A549 (cell line): Measurements from ENCODE around the gene BATF. TPM values are rescaled to one million over a fixed set of nuclear protein-coding genes. Genes with fewer than 3 reads are reported as not detected.

Source experiments
- ATAC-seq, 2 experiments: fragments of 200-7000 bp in 1 of 2; fragments of >200 bp in 1 of 2; cut with Nextera tagmentation in 1 of 2; cut with Tn5 transposase in 1 of 2; 3 replicates each; pipeline versions ENCODE4 v1.8.0 to v1.9.1; 2018 to 2020; ENCODE audit warnings: mild to moderate bottlenecking in 1 of 2, moderate library complexity in 1 of 2
- CTCF ChIA-PET: fragments of 300-600 bp; sonication (Branson Sonifier 250); formaldehyde crosslinking; extraction: SDS; loops from one replicate; lab custom pipeline; 2021; ENCODE audit warnings: antibody characterized with exemption, inconsistent platforms; lab: Yijun Ruan, JAX
- POLR2A ChIA-PET: fragments of 350-600 bp; formaldehyde crosslinking; extraction: SDS; loops from one replicate; lab custom pipeline; 2021; ENCODE audit warnings: antibody characterized with exemption, inconsistent platforms; lab: Yijun Ruan, JAX
- DNase-seq, 2 experiments: peaks; one replicate each; pipeline versions ENCODE4 v3.0.0 to v3.0.0-alpha.2; 2011 to 2016; ENCODE audit warnings: low read depth in 1 of 2, low spot score in 1 of 2
- FAIRE-seq: peaks from 2 replicates; lab custom pipeline; 2011; peaks lifted over from hg19 to GRCh38; lab: Jason Lieb, UNC
- H3K27ac ChIP-seq, 2 experiments: fragments of >200 bp; sonication (Bioruptor Twin); formaldehyde crosslinking; 3 replicates each; pipeline ENCODE4 v1.5.1; 2016 to 2017
- H3K4me1 ChIP-seq: fragments of >200 bp; sonication (Bioruptor Twin); formaldehyde crosslinking; 3 replicates; pipeline ENCODE4 v1.6.1; 2016
- H3K4me2 ChIP-seq: fragments of >200 bp; sonication (Bioruptor Twin); formaldehyde crosslinking; 3 replicates; pipeline ENCODE4 v1.6.1; 2016
- H3K4me3 ChIP-seq: fragments of >200 bp; sonication (Bioruptor Twin); formaldehyde crosslinking; 3 replicates; pipeline ENCODE4 v1.5.1; 2016
- H3K9me3 ChIP-seq: fragments of >200 bp; sonication (Bioruptor Twin); formaldehyde crosslinking; 3 replicates; pipeline ENCODE4 v1.6.1; 2016
- CHD4 ChIP-seq: fragments of 200-600 bp; sonication (generic); IDR thresholded peaks from 2 replicates; pipeline ENCODE4 v1.6.1; 2016; ENCODE audit warnings: antibody characterized with exemption, mild to moderate bottlenecking, borderline replicate concordance
- EHMT2 ChIP-seq: fragments of 200-600 bp; sonication (generic); IDR thresholded peaks from 2 replicates; pipeline ENCODE4 v1.6.1; 2016; ENCODE audit warnings: antibody characterized with exemption, low read depth, mild to moderate bottlenecking, moderate library complexity
- ESRRA ChIP-seq: fragments of 150-350 bp; IDR thresholded peaks from 2 replicates; pipeline ENCODE4 v1.6.1; 2014; ENCODE audit warnings: mild to moderate bottlenecking, low read length, borderline replicate concordance
- FOSL2 ChIP-seq, 2 experiments: fragments of 450-650 bp in 1 of 2; fragments of >200 bp in 1 of 2; sonication (Bioruptor Twin) in 1 of 2; formaldehyde crosslinking; IDR thresholded peaks; 2 replicates each; pipeline versions ENCODE4 v1.5.0 to v1.6.1; 2016 to 2020; ENCODE audit warnings: mild to moderate bottlenecking in 1 of 2, moderate library complexity in 1 of 2
- GATA3 ChIP-seq: IDR thresholded peaks from 2 replicates; pipeline ENCODE4 v1.6.1; 2012; ENCODE audit warnings: borderline replicate concordance
- HDAC2 ChIP-seq: fragments of 200-600 bp; sonication (generic); IDR thresholded peaks from 2 replicates; pipeline ENCODE4 v1.6.1; 2016
- HEYL ChIP-seq: fragments of 250-450 bp; sonication (Bioruptor Pico); IDR thresholded peaks from 2 replicates; pipeline ENCODE4 v1.8.0; 2021; ENCODE audit warnings: mild to moderate bottlenecking, moderate library complexity
- JUN ChIP-seq, 2 experiments: fragments of >200 bp; sonication (Bioruptor Twin); formaldehyde crosslinking; IDR thresholded peaks; 2 replicates in 1 of 2; 3 replicates in 1 of 2; pipeline ENCODE4 v1.6.1; 2016 to 2017
- PHF8 ChIP-seq: fragments of 200-600 bp; sonication (generic); IDR thresholded peaks from 2 replicates; pipeline ENCODE4 v1.6.1; 2016; ENCODE audit warnings: low read depth, mild to moderate bottlenecking, antibody characterized with exemption, moderate library complexity, borderline replicate concordance
- POLR2AphosphoS2 ChIP-seq: conservative IDR thresholded peaks from 2 replicates; pipeline ENCODE4 v1.6.1; 2012; ENCODE audit warnings: low read length, improper control_type of control experiment, inconsistent platforms
- RAD21 ChIP-seq, 2 experiments: fragments of >200 bp in 1 of 2; sonication (Bioruptor Twin) in 1 of 2; formaldehyde crosslinking in 1 of 2; IDR thresholded peaks in 1 of 2; conservative IDR thresholded peaks in 1 of 2; 2 replicates in 1 of 2; 3 replicates in 1 of 2; pipeline ENCODE4 v1.6.1; 2012 to 2018; ENCODE audit warnings: inconsistent platforms in 1 of 2
- RARB ChIP-seq: fragments of 250-450 bp; sonication (Bioruptor Pico); IDR thresholded peaks from 2 replicates; pipeline ENCODE4 v1.8.0; 2021; ENCODE audit warnings: mild to moderate bottlenecking, moderate library complexity
- RNF2 ChIP-seq: fragments of 200-600 bp; sonication (generic); IDR thresholded peaks from 2 replicates; pipeline ENCODE4 v1.6.1; 2016; ENCODE audit warnings: low read depth, mild to moderate bottlenecking, antibody characterized with exemption, moderate library complexity, borderline replicate concordance
- SREBF2 ChIP-seq: fragments of 450-650 bp; IDR thresholded peaks from 2 replicates; pipeline ENCODE4 v1.6.1; 2014; ENCODE audit warnings: mild to moderate bottlenecking, moderate library complexity
- TP53 ChIP-seq: fragments of 250-450 bp; sonication (Bioruptor Pico); IDR thresholded peaks from 2 replicates; pipeline ENCODE4 v1.5.0; 2021; ENCODE audit warnings: mild to moderate bottlenecking, moderate library complexity
- ZFP36 ChIP-seq: fragments of 450-650 bp; IDR thresholded peaks from 2 replicates; pipeline ENCODE4 v1.6.1; 2014; ENCODE audit warnings: borderline replicate concordance; ENCODE audit not compliant: partially characterized antibody
- ZNF302 ChIP-seq: fragments of 250-450 bp; sonication (Bioruptor Pico); IDR thresholded peaks from 2 replicates; pipeline ENCODE4 v1.9.0; 2021; ENCODE audit warnings: inconsistent platforms, mild to moderate bottlenecking, moderate library complexity
- WGBS: methylation state at CpG from one replicate; pipeline ENCODE4 v1.1.6; 2017; ENCODE audit errors: missing lambda C conversion rate; 5-methylcytosine and 5-hydroxymethylcytosine counted together
- polyA plus RNA-seq, 4 experiments: library from polyadenylated mRNA; depleted of rRNA in 3 of 4; stranded (reverse); fragments of >200 nt; fragmentation: RNase III in 1 of 4; extraction: RNeasy Plus Mini Kit Qiagen cat#74134 plus additional on column Dnase treatment in 1 of 4; gene quantifications; 2 replicates in 3 of 4; 3 replicates in 1 of 4; pipeline ENCODE4 v1.2.3, GENCODE V29; 2011 to 2017
- TF ChIP-seq, protein P1 (sequence below): fragments of 250-450 bp; sonication (Bioruptor Pico); IDR thresholded peaks from 2 replicates; pipeline ENCODE4 v1.5.0; 2021; ENCODE audit warnings: mild to moderate bottlenecking, moderate library complexity, borderline replicate concordance
- TF ChIP-seq, protein P2 (sequence below): IDR thresholded peaks from 2 replicates; pipeline ENCODE4 v1.6.1; 2012
- TF ChIP-seq, protein P3 (sequence below): IDR thresholded peaks from 2 replicates; pipeline ENCODE4 v1.6.1; 2012; ENCODE audit warnings: low read depth, borderline replicate concordance
- TF ChIP-seq, protein P4 (sequence below): IDR thresholded peaks from 2 replicates; pipeline ENCODE4 v1.6.1; 2012
- TF ChIP-seq, protein P5 (sequence below): fragments of 450-650 bp; IDR thresholded peaks from 2 replicates; pipeline ENCODE4 v1.6.1; 2014; ENCODE audit warnings: antibody characterized with exemption
- TF ChIP-seq, protein P6 (sequence below): fragments of >200 bp; sonication (Bioruptor Twin); formaldehyde crosslinking; IDR thresholded peaks from 3 replicates; pipeline ENCODE4 v1.5.1; 2016

Gene BATF
- polyA plus RNA-seq, 2 of the 4 experiments (the other 2 are of a cell fraction): not detected

DNA sequence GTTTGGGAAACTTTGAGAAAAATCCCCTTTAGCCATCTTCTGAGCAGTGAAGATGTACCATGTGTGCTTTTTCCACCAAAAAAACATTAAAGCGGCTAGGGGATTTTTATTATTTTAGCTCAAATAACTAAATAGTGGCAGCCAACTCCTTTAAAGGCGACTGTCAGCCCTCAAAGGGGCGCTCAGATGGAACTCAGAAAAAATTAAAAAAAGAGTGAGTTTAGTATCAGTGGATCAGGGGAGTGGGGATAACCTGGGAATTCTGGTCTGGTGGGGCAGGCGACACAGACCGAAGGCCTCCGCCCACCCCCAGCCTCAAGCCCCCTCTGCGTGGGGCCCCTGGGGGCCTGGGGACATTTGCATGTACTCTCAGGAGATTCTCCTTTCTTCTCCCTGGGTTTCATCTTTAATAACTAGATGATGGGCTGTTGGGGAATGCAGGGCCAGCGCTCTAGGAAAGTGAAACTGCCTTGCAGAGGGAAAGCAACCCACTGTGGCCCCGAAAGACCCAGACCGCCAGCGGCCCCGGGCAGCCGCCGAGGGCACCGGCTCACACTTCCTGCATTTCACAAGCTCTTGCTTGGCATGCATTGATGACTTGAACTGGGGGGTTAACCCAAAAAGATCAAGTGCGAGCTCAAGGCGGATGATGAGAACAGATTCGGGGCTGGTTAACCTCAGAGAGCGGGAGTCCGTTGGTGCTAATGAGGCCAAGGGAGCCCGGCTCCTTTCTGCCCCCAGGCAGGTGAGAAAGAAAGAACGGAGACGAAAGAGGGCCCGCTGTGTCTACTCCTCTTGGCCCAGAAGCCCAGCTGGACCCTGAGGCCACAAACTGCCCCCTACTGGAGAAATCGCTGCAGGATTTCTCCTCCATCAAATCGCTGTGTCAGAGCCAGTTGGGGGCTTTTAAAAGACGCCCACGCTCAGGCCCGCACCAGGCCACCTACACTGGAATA, 7.3 kb upstream of the BATF start:
- TF ChIP-seq EHMT2 (no peak), ZNF302 (no peak), POLR2AphosphoS2 (no peak), RARB (CRISPR knock-in tag) (no peak), JUN (IDR thresholded peaks at IDR 0.05) (no peak), HDAC2 (no peak), HEYL (CRISPR knock-in tag) (no peak)
- TF ChIP-seq, protein P1, sequence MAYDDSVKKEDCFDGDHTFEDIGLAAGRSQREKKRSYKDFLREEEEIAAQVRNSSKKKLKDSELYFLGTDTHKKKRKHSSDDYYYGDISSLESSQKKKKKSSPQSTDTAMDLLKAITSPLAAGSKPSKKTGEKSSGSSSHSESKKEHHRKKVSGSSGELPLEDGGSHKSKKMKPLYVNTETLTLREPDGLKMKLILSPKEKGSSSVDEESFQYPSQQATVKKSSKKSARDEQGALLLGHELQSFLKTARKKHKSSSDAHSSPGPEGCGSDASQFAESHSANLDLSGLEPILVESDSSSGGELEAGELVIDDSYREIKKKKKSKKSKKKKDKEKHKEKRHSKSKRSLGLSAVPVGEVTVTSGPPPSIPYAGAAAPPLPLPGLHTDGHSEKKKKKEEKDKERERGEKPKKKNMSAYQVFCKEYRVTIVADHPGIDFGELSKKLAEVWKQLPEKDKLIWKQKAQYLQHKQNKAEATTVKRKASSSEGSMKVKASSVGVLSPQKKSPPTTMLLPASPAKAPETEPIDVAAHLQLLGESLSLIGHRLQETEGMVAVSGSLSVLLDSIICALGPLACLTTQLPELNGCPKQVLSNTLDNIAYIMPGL (CRISPR knock-in tag): no peak
- TF ChIP-seq, protein P2, sequence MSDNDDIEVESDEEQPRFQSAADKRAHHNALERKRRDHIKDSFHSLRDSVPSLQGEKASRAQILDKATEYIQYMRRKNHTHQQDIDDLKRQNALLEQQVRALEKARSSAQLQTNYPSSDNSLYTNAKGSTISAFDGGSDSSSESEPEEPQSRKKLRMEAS: no peak
- TF ChIP-seq, protein P3, sequence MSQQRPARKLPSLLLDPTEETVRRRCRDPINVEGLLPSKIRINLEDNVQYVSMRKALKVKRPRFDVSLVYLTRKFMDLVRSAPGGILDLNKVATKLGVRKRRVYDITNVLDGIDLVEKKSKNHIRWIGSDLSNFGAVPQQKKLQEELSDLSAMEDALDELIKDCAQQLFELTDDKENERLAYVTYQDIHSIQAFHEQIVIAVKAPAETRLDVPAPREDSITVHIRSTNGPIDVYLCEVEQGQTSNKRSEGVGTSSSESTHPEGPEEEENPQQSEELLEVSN: no peak
- TF ChIP-seq, protein P4, sequence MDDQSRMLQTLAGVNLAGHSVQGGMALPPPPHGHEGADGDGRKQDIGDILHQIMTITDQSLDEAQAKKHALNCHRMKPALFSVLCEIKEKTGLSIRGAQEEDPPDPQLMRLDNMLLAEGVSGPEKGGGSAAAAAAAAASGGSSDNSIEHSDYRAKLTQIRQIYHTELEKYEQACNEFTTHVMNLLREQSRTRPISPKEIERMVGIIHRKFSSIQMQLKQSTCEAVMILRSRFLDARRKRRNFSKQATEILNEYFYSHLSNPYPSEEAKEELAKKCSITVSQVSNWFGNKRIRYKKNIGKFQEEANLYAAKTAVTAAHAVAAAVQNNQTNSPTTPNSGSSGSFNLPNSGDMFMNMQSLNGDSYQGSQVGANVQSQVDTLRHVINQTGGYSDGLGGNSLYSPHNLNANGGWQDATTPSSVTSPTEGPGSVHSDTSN: no peak
- 85% methylated on average over 29 of the region's 29 CpGs for WGBS
- peaks cover 7% of the 10 kb centered on the region for H3K4me1 ChIP-seq
- H3K4me2 ChIP-seq: no peak overlapping the region
- H3K27ac ChIP-seq: peak overlapping the region in 1 of 2 experiments; percentile 46; a peak in 3 of 6 replicates
- DNase-seq (no peak), FAIRE-seq (no peak), ATAC-seq (no peak)
- H3K9me3 ChIP-seq: peaks cover 17% of the 10 kb centered on the region
- H3K4me3 ChIP-seq: no peak overlapping the region
- ChIA-PET POLR2A (no interaction called here), CTCF (interaction anchor here (0.5 to 2.2 kb wide), 7 partner anchors 8 to 63 kb away, joined by 3 to 13 read pairs (median 4); no protein-coding TSS in a partner anchor)

DNA sequence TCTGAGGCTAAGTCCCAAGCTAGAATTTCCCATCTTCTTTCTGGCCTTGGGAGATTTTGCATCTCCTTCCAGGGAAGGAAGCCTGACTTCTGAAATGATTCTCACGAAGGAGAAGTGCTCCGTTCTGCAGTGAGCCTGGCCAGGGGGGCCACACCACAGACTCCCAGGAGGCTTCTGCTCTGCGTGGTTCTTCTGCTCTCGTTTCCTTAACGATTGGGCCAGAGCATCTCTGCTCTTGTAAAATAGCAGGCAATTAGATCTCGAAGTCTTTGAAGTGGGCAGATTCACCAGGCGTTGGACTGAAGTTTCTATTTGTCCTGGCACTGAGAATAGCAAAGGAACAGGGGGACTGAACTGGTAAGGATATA, 6.7 kb upstream of the BATF start:
- no peak for TF ChIP-seq SREBF2
- no peak for TF ChIP-seq GATA3
- TF ChIP-seq, protein P5, sequence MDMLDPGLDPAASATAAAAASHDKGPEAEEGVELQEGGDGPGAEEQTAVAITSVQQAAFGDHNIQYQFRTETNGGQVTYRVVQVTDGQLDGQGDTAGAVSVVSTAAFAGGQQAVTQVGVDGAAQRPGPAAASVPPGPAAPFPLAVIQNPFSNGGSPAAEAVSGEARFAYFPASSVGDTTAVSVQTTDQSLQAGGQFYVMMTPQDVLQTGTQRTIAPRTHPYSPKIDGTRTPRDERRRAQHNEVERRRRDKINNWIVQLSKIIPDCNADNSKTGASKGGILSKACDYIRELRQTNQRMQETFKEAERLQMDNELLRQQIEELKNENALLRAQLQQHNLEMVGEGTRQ: no peak
- TF ChIP-seq RARB (CRISPR knock-in tag): no peak
- no peak for TF ChIP-seq RAD21 (conservative IDR thresholded peaks at IDR 0.05 in 1 of 2, IDR thresholded peaks at IDR 0.05 in 1 of 2)
- TF ChIP-seq ESRRA: no peak
- ATAC-seq (0 out of 6 replicates have a peak, but pooled peaks of 1 of the 2 experiments have one; percentile 12), FAIRE-seq (no peak), DNase-seq (no peak)
- CTCF ChIA-PET: interaction anchor here (1.1 to 6.7 kb wide), 3 partner anchors 20 to 45 kb away, joined by 4 to 50 read pairs (median 13); no protein-coding TSS in a partner anchor
- Histone ChIP-seq H3K27ac (peak overlapping the region in 1 of 2 experiments; percentile 46; a peak in 2 of 6 replicates), H3K9me3 (peaks cover 16% of the 10 kb centered on the region), H3K4me1 (peaks cover 11% of the 10 kb centered on the region), H3K4me2 (no peak overlapping the region), H3K4me3 (no peak overlapping the region)
- POLR2A ChIA-PET: no interaction called here
- 80% methylated on average over 7 of the region's 7 CpGs for WGBS

DNA sequence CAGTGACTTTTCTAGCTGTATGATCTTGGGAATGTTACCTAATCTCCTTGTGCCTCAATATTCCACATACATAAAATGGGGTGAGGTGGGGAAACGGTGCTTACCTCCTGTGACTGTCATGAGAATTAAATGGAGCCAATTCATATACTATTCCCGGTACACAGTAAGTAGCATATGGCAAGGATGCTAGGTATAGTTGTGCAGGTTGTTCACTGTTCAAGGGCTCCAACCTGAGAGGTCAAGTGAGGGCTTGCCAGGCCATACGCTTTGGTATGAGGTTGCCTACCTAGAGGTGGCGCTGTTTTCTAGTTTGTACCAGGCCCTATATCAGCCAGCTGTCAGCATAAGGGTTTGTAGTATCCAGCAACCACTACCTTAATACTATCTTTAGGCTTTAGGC, 3.6 kb upstream of the BATF start:
- Histone ChIP-seq H3K4me1 (peaks cover 17% of the 10 kb centered on the region), H3K4me3 (no peak overlapping the region), H3K9me3 (no peaks in the 10 kb centered on the region), H3K27ac (peak overlapping the region in 1 of 2 experiments; percentile 43; a peak in 4 of 6 replicates), H3K4me2 (no peak overlapping the region)
- 65% methylated on average over 4 of the region's 4 CpGs for WGBS
- CTCF ChIA-PET: interaction anchor here (0.9 to 6.7 kb wide), 12 partner anchors 8 to 211 kb away, joined by 3 to 50 read pairs (median 4); no protein-coding TSS in a partner anchor
- FAIRE-seq (no peak), DNase-seq (peak in 1 of 2 experiments; percentile 55), ATAC-seq (peak; percentile 33 to 70; a peak in 3 of 6 replicates)
- POLR2A ChIA-PET: no interaction called here
- TF ChIP-seq RAD21 (conservative IDR thresholded peaks at IDR 0.05 in 1 of 2, IDR thresholded peaks at IDR 0.05 in 1 of 2) (peak in 1 of 2 experiments; percentile 25; a peak in 1 of 5 replicates), HDAC2 (no peak), FOSL2 (IDR thresholded peaks at IDR 0.05) (no peak), FOSL2 (CRISPR knock-in tag; IDR thresholded peaks at IDR 0.05) (no peak), PHF8 (no peak), CHD4 (no peak), RNF2 (no peak), TP53 (no peak), ZFP36 (no peak)
- TF ChIP-seq, protein P6, sequence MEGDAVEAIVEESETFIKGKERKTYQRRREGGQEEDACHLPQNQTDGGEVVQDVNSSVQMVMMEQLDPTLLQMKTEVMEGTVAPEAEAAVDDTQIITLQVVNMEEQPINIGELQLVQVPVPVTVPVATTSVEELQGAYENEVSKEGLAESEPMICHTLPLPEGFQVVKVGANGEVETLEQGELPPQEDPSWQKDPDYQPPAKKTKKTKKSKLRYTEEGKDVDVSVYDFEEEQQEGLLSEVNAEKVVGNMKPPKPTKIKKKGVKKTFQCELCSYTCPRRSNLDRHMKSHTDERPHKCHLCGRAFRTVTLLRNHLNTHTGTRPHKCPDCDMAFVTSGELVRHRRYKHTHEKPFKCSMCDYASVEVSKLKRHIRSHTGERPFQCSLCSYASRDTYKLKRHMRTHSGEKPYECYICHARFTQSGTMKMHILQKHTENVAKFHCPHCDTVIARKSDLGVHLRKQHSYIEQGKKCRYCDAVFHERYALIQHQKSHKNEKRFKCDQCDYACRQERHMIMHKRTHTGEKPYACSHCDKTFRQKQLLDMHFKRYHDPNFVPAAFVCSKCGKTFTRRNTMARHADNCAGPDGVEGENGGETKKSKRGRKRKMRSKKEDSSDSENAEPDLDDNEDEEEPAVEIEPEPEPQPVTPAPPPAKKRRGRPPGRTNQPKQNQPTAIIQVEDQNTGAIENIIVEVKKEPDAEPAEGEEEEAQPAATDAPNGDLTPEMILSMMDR: peak; percentile 31
